ACHN (cell line): ENCODE results near the gene PRXL2B.
"Not testable (repeated sequence)": the region's sequence is repeated elsewhere in the genome, so short reads cannot be mapped to it uniquely, and the experiment has no call there.

Experiments used
- DNase-seq: peaks from one replicate; pipeline ENCODE4 v3.0.0-alpha.2; 2015
- in situ Hi-C: cut with HindIII; loops from 2 replicates; pipeline ENCODE4 v1.10.0; 2017; ENCODE audit warnings: low sequenced_read_pairs, low pct_ligation_motif_present, low pct_unique_long_range_greater_than_20kb

Gene PRXL2B

GRCh38 chr1:2575801-2576663, 10.5 kb upstream of the PRXL2B start:
- in situ Hi-C loops, result no loop called here
- DNase-seq, result no peak

- DNase-seq, in situ Hi-C loops: not testable (repeated sequence)
Measured at GRCh38 chr1:2577565-2578075, 9.0 kb upstream of the PRXL2B start.

GRCh38 chr1:2578758-2579118, 7.8 kb upstream of the PRXL2B start:
- in situ Hi-C loops, result no loop called here
- no peak for DNase-seq

DNA sequence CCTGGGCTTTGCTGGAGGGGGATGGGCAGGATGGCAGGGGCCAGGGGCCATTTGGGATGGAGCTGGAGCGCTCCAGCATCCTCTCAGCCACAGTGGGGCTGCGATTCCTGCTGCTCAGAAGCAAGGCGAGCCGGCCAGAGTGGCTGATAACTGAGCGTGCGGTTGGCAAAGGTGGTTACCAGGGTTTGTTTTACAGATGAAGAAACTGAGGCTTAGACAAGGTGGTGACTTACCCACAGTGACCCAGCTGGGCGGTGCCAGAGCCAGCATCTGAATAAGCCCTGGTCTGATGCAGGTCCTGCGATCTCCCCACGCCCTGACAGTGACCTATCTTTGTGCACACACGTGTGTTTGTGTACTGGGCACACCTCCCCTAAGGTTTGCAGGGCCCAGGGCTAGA, 5.9 kb upstream of the PRXL2B start:
- no peak for DNase-seq
- in situ Hi-C loops, result no loop called here

GRCh38 chr1:2582391-2582790, 4.2 kb upstream of the PRXL2B start:
- in situ Hi-C loops, result no loop called here
- no peak for DNase-seq

DNA sequence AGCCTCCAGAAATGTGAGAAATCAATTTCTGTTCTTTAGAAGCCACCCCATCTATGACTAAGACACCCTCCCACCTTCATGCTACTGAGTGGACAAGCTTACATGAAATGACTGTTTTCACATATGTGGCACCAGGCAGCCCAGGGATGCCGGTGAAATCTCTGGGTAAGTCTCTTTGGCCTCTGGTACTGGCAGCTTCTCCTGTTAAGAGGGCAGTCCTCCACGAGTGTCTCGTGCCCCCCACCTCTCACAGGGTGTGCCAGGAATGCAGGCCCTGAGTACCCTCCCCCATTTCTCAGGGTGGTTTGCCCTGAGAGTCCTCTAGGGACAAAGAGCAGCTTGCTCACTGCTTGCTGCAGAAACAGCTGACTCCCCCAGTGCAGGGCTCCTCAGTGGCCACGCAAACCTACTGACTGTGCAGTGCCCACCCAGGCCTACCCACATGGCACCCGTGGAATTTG, 3.2 kb upstream of the PRXL2B start:
- in situ Hi-C loops, result no loop called here

DNA sequence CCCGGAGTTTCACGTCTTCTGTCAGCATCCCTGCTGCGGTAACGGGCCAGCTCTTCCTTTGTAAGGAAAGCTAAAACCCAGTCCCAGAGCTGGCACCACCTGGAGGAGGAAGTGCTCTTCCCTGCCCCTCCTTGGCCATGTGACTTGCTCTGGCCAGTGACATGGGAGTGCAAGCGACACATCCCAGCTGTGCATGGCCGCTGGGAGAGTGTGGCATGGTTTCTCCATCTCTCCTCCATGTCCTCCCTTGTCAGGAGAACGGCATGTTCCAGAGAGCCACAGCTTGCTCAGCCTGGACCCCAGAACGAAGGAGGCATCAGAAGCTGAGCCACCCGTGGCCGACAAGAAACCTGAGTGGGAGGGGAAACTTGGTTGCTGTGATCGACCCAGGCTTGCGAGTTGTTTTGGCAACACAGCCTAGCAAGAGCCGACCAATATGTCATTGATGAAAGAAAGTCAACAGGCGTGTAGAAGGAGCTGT, 2.7 kb upstream of the PRXL2B start:
- DNase-seq, result no peak

More for the DNA sequence above, 3.2 kb upstream of the PRXL2B start:
- DNase-seq, result no peak

DNA sequence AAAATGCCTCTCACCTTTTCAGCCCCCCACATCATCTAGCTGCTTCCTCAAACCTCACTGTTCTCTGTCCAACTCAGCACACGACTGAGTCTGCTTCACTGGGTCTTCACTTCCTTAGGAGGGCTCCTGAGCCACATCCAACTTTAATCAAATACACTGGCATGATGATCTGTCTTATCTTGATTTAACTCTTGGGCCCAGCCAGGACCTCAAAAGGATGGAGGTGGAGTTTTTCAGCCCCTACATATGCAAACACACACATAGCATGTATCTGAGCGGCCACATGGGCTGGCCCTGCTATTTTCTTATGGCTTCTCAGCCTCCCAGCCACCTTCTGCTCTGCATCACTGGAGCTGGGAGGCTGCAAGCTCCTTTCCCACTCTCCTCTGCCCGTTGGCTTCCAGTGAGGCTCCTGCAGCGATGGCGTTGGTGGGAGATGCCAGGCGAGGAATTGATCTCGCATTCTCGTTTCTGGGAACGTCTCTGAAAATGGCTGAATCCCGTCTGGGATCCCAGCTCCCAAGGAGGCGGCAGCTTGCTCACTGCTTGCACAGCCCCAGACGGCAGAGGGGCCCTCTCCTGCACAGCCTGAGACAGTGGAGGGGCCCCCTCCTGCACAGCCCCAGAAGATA, 1.8 kb upstream of the PRXL2B start:
- in situ Hi-C loops, result no loop called here
- DNase-seq, result no peak

More for the DNA sequence above, 2.7 kb upstream of the PRXL2B start:
- in situ Hi-C loops, result no loop called here

- in situ Hi-C loops, result no loop called here
- peak; percentile 55 for DNase-seq
Measured at GRCh38 chr1:2585318-2586092, 1.1 kb upstream of the PRXL2B start.

GRCh38 chr1:2587071-2587859, 688 bp downstream of the PRXL2B start:
- in situ Hi-C loops, result no loop called here
- peak; percentile 14 for DNase-seq

- in situ Hi-C loops, result no loop called here
- no peak for DNase-seq
Measured at GRCh38 chr1:2587860-2588571, 1.4 kb downstream of the PRXL2B start.

DNA sequence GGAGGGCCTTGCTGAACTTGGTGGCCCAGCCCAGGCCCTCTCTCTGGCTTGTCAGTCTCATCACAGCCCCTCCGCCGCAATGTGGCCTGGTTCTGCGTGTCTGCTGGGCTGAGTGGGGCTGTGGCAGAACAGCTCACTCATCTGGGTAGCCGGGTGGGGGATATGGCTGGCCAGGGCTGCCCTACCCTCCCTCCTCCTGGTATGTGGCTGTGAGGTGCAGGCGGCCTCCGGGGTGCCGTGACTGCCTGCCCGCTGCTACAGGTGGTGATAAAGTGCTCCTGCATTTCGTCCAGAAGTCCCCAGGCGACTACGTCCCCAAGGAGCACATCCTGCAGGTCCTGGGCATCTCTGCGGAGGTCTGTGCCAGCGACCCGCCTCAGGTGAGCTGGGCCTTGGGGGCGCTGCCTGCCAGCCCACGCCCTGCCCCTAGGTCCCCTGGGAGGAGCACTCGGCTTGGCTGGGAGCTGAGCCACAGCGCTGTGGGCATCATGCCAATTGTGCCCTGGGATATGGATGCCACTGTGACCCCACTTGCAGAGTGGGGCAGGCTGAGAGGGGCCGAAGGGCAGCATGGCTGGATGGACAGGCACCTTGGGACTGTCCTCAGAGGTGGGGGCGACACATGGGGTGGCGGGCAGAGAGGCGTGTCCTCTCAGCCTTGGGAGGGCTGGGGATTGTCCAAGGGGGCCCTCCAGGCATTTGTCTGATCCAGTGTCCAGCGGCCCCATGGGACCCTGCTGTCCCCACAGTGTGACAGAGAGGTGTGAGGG, 2.3 kb downstream of the PRXL2B start:
- no peak for DNase-seq
- in situ Hi-C loops, result no loop called here

DNA sequence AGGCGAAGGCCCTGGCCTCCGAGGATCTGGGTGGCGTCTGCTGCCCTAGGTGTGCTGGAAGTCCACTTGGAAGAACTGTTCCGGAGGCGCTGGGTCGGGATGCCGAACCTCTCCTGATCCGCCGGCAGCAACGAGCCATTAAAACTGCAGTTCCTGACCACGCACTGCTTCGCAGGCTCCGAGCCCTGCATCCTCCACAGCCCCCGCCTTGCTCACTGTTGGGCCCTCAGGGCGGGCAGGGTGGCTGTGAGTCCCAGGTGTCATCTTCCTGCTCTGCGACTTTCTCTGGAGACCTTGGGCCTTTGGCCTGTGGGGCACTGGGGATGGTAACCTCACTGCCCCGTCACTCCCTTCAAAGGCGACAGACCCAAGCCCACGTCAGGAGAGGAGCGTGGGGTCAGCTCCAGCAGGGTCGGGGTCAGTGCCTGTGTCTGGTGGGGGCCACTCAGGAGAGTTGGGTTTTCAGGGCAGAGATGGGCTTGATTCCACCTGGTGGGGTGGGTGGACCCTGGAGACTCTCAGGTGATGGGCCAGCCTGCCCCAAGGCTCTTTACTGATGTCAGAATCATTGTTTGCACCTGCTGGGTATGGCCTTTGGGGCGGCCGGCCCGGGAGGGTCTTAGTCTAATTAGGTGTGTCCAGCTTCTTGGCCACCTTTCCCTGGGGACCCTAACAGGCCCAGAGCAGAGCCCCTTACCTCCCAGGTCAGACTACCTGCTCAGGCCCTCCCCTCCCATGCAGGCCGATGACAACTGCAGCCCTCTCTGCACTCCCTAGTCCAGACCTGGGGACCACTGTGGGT, 3.1 kb downstream of the PRXL2B start:
- in situ Hi-C loops, result no loop called here
- no peak for DNase-seq

GRCh38 chr1:2590233-2591141, 3.9 kb downstream of the PRXL2B start:
- in situ Hi-C loops, result no loop called here
- DNase-seq, result no peak

GRCh38 chr1:2591233-2591580, 4.6 kb downstream of the PRXL2B start:
- in situ Hi-C loops, result no loop called here
- DNase-seq, result no peak
